Transverse colon (tissue), 4 donors: ENCODE measurements around the gene FBXL14. TPM values are rescaled to one million over a fixed set of nuclear protein-coding genes. Genes with fewer than 3 reads are reported as not detected.

Experiments
- DNase-seq: peaks from one replicate; pipeline ENCODE4 v3.0.0-alpha.2; 2019
- H3K27ac ChIP-seq, 4 donors: fragments of 200-600 bp; sonication (generic); 2 replicates each; pipeline ENCODE4 v1.5.1; 2016 to 2018; ENCODE audit warnings: inconsistent platforms in 4 of 4
- H3K27me3 ChIP-seq: fragments of 200-600 bp; sonication (generic); 2 replicates; pipeline ENCODE4 v1.5.1; 2017; ENCODE audit warnings: inconsistent platforms
- H3K36me3 ChIP-seq, 4 donors: fragments of 200-600 bp; sonication (generic); 2 replicates each; pipeline ENCODE4 v1.5.1; 2017 to 2019; ENCODE audit warnings: inconsistent platforms in 4 of 4
- H3K4me1 ChIP-seq, 4 donors: fragments of 200-600 bp; sonication (generic); 2 replicates each; pipeline ENCODE4 v1.5.1; 2017 to 2020; ENCODE audit warnings: inconsistent platforms in 4 of 4
- H3K4me3 ChIP-seq, 4 donors: fragments of 200-600 bp; sonication (generic); 1 replicate in 1 of 4; 2 replicates in 3 of 4; pipeline versions ENCODE4 v1.5.1 to v1.6.1; 2017 to 2019; ENCODE audit warnings: inconsistent platforms in 4 of 4
- H3K9me3 ChIP-seq, 2 donors: fragments of 200-600 bp; sonication (generic); 2 replicates each; pipeline ENCODE4 v1.5.1; 2017 to 2019; ENCODE audit warnings: inconsistent platforms in 2 of 2
- CTCF ChIP-seq, 5 experiments: fragments of 200-600 bp in 3 of 5; fragments of 450-650 bp in 2 of 5; sonication (generic) in 3 of 5; IDR thresholded peaks; 1 replicate in 2 of 5; 2 replicates in 3 of 5; pipeline ENCODE4 v1.5.1; 2016 to 2017; ENCODE audit warnings: antibody characterized with exemption in 5 of 5, inconsistent platforms in 3 of 5, mild to moderate bottlenecking in 2 of 5, moderate library complexity in 1 of 5
- EP300 ChIP-seq: sonication (generic); formaldehyde crosslinking; IDR thresholded peaks from one replicate; pipeline ENCODE4 v1.6.1; 2017; ENCODE audit warnings: antibody characterized with exemption, low read depth
- POLR2A ChIP-seq: fragments of 450-650 bp; IDR thresholded peaks from one replicate; pipeline ENCODE4 v1.6.1; 2016; ENCODE audit warnings: antibody characterized with exemption, mild to moderate bottlenecking, moderate library complexity
- POLR2AphosphoS5 ChIP-seq, 3 donors: sonication (generic); formaldehyde crosslinking; IDR thresholded peaks; one replicate each; pipeline ENCODE4 v1.6.1; 2016; ENCODE audit warnings: antibody characterized with exemption in 3 of 3
- WGBS, 2 donors: methylation state at CpG; one replicate each; pipeline ENCODE4 v1.1.5; 2018; ENCODE audit warnings: low coverage in 1 of 2; 5-methylcytosine and 5-hydroxymethylcytosine counted together
- in situ Hi-C, 4 donors: fragments of 200-750 bp; cut with MboI; loops; one replicate each; pipeline versions ENCODE4 v1.15.0 to v1.15.1; 2017; ENCODE audit warnings: low sequenced_read_pairs in 3 of 4, low pct_ligation_motif_present in 1 of 4, low pct_unique_long_range_greater_than_20kb in 1 of 4
- intact Hi-C: fragments of 100-400 bp; cut with DNase I; formaldehyde crosslinking; loops from one replicate; pipeline ENCODE4 v1.15.1; 2023; ENCODE audit warnings: low total_unique reads
- total RNA-seq, 4 donors: library from RNA; depleted of rRNA; stranded (reverse); fragments of >200 nt; gene quantifications; one replicate each; pipeline ENCODE4 v1.1.0, GENCODE V29; 2016

Gene FBXL14
- total RNA-seq, 4 donors from 2014 or later = 15.5 to 44.4 (median 28.0) TPM

GRCh38 chr12:1607940-1608712 is 13.7 kb upstream of the FBXL14 start:
- H3K4me1 ChIP-seq = peaks cover 10 to 37% (median 14%) of the 10 kb centered on the region in 4 donors
- peak overlapping the region in 3 of 4 donors; percentile 16 to 23 (median 18) for H3K27ac ChIP-seq
- DNase-seq = no peak
- WGBS, 2 donors = 71 to 92% methylated on average over 3 of the region's 3 CpGs
- H3K36me3 ChIP-seq = no peaks in the 10 kb centered on the region
- H3K9me3 ChIP-seq = no peaks in the 10 kb centered on the region
- H3K27me3 ChIP-seq = no peaks in the 10 kb centered on the region
- in situ Hi-C loops (loop anchor here in 1 of 4 donors (10.0 kb wide), 1 partner anchor 493 kb away; no protein-coding TSS in a partner anchor), intact Hi-C loops (no loop called here)
- TF ChIP-seq POLR2A (no peak), CTCF (IDR thresholded peaks at IDR 0.05) (no peak), POLR2AphosphoS5 (IDR thresholded peaks at IDR 0.05) (no peak), EP300 (no peak)
- no peak overlapping the region for H3K4me3 ChIP-seq

- Histone ChIP-seq H3K27me3 (no peaks in the 10 kb centered on the region), H3K9me3 (no peaks in the 10 kb centered on the region), H3K36me3 (no peaks in the 10 kb centered on the region), H3K4me3 (peak overlapping the region in 3 of 4 donors; percentile 28 to 50 (median 28)), H3K4me1 (peaks cover 12 to 50% (median 18%) of the 10 kb centered on the region in 4 donors), H3K27ac (peak overlapping the region; percentile 86 to 90 (median 88))
- WGBS, 2 donors = 5 to 10% methylated on average over 1 to 12 of the region's 12 CpGs
- TF ChIP-seq POLR2A (peak; percentile 66), POLR2AphosphoS5 (IDR thresholded peaks at IDR 0.05) (peak; percentile 67 to 84 (median 75)), EP300 (no peak), CTCF (IDR thresholded peaks at IDR 0.05) (no peak)
- intact Hi-C loops = no loop called here
- in situ Hi-C loops = loop anchor here in 1 of 4 donors (10.0 kb wide), 1 partner anchor 491 kb away; no protein-coding TSS in a partner anchor
- DNase-seq = peak; percentile 92
These were observed 11.7 kb upstream of the FBXL14 start for GRCh38 chr12:1606021-1606622.

GRCh38 chr12:1605129-1606020 is 11.0 kb upstream of the FBXL14 start:
- Histone ChIP-seq H3K36me3 (no peaks in the 10 kb centered on the region), H3K9me3 (no peaks in the 10 kb centered on the region), H3K27me3 (no peaks in the 10 kb centered on the region), H3K27ac (peak overlapping the region; percentile 86 to 90 (median 88)), H3K4me3 (peak overlapping the region in 3 of 4 donors; percentile 28 to 50 (median 28)), H3K4me1 (peaks cover 13 to 54% (median 20%) of the 10 kb centered on the region in 4 donors)
- intact Hi-C loops = no loop called here
- DNase-seq = peak; percentile 77
- TF ChIP-seq CTCF (IDR thresholded peaks at IDR 0.05) (peak; percentile 72 to 94 (median 78)), POLR2AphosphoS5 (IDR thresholded peaks at IDR 0.05) (peak; percentile 16 to 51 (median 23)), EP300 (no peak), POLR2A (no peak)
- in situ Hi-C loops = loop anchor here in 1 of 4 donors (10.0 kb wide), 1 partner anchor 491 kb away; no protein-coding TSS in a partner anchor
- 0 to 2% methylated on average over 4 to 22 of the region's 22 CpGs for WGBS, 2 donors
